ENCODE measurements around the gene RTP3.

RTP3 gene

DNA sequence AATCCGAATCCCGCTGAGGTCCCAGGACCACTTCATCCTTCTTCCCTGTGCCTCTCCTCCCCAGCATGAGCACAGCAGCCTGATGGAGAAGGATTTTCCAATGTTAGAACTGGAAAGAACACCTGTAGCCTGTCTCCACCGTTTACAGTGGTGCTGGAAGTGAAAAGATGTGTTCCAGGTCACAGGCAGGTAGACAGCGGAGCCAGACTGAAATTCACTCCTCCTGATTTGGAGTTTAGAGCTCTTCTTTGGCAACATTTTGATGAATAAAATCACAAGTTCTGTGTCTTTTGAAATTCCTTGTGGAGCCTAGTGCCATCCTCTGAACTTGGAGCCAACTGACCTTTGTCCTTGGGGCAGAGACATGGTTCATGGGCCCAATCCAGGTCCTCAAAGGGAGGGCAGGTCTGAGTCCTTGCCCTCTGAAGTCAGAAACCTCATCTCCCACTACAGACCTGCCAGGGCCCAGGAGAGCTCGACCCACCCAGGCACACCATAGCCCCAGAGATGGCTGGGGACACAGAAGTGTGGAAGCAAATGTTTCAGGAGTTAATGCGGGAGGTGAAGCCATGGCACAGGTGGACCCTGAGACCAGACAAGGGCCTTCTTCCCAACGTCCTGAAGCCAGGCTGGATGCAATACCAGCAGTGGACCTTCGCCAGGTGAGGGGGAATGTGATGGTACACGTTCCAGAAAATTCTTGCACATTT, at the start of gene RTP3:
TSS of gene RTP3 (plus strand) at position 421 of the 710 bp plus-strand sequence. CDS start at position 508, 87 bp downstream.
- no peak for FAIRE-seq

DNA sequence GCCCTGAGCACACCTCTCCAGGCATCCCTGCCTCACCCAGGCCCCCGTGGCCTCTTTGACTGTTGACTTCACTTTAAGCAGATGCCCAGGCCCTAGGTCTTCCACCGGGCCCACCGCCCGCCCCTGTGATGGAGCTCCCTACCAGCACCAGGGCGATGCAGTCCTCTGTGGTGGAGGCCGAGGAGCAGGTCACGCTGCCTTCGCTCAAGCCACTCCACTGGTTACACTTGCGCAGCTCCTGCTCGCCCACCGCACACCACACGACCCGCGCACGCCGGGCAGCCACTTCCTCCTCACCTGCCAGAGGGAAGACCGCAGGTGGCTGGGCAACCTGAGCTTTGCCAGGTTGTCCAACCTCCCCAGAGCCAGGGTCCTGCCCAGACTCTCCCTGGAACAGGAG, 49.1 kb upstream of the RTP3 start:
- no peak for FAIRE-seq

DNA sequence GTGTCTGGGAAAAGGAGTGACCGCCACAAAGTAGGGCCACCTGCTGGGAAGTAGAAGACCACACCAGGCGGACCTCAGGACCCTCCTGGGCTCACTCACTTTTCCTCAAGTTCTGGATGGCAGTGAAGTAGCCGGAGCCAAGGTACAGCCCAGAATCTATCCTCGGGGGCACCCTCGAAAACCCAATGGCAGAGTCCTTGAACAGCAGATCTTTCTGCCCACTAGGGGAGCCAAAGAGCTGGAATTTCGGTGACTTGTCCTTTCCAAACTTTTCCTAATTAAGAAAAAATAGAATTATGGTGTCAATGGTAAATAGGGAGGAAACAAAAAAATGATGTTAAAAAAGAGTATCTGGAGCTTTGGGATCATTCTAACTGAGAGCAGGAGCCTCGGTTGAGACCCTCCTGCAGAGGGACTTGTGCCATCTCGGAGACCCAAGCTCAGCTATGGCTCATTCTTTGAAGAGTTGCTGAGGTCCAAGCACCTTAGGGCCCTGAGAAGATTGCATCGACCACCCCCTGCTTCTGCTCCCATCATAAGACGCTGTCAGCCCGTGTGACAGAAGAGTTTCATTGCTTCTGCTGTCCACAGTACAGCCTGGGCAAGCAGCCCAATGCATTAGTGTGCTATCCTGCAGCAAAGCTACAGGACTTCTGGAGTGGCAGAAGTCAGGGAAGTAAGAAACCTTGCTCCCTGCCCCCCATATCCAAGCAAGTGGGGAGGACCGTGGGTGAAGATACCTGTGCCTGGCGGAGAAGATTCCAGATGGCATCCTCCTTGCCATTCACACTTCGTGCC, 47.8 kb upstream of the RTP3 start:
- no peak for FAIRE-seq

DNA sequence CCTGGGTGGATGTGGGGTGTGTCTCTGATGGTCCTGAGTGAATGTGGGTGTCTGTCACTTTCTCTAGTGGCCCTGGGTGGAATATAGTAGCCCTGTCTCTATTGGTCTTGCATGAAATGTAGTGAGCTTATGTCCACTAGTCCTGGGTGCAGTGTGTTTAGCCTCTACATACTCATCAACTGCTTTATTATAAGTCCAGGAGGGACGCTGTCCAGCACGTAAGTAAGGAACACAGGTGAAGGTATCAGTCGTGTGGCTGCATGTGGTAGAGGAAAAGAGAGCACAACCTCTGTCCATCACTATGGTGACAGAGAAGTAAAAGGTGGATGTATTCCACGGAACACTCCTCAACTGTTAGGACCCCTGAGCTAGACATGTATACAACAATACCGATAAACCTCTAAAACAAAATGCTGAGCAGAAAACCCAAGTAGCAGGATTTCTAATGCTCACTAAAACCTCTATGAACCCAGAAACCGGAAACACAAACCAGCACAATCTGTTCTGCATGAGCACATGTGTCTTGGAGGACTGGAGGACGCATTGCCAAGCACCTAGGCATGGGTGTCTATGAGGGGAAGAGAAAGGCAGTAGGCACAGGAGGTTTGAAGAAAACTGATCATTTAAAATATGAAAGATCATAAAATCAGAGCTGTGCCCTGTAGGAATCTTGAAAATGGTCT, 44.1 kb upstream of the RTP3 start:
- no peak for FAIRE-seq

DNA sequence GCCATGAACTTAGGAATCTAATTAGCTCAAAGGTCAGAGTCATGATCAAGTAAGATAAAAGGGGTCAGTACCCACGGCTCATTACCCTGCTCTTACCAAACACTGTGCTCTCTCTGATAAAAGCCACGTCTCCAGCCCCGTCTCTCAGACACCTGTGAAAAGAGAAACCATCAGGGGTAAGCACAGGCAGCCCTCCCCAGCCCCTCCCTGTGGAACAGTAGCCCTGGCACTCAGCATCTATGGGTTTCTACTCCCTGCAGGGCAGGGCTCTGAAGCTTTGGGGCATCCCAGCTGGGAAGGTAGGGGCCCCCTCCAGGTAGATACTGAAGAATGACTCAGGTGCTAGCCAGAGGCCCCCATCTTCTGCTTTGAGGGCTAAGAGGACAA, 43.6 kb upstream of the RTP3 start:
- no peak for FAIRE-seq

DNA sequence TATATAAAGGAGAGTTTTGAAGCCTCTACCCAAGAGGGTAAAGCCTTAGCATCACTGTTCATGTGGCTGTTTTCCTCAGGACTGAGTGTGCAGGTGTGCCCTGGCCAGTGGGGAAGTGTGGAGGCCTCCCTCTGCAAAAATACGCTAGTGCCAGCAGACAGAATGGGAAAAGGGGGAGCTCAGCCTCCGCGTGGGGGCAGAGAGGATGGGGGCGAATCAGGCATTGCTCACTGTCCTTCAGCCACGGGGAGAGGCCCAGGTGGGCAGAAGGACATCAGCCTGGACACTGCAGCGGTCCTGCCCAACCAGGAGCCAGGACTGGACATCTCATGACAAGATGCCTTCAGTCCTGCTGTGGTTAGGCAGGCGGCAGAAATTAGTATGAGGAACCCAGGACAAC, 43.2 kb upstream of the RTP3 start:
- no peak for FAIRE-seq

DNA sequence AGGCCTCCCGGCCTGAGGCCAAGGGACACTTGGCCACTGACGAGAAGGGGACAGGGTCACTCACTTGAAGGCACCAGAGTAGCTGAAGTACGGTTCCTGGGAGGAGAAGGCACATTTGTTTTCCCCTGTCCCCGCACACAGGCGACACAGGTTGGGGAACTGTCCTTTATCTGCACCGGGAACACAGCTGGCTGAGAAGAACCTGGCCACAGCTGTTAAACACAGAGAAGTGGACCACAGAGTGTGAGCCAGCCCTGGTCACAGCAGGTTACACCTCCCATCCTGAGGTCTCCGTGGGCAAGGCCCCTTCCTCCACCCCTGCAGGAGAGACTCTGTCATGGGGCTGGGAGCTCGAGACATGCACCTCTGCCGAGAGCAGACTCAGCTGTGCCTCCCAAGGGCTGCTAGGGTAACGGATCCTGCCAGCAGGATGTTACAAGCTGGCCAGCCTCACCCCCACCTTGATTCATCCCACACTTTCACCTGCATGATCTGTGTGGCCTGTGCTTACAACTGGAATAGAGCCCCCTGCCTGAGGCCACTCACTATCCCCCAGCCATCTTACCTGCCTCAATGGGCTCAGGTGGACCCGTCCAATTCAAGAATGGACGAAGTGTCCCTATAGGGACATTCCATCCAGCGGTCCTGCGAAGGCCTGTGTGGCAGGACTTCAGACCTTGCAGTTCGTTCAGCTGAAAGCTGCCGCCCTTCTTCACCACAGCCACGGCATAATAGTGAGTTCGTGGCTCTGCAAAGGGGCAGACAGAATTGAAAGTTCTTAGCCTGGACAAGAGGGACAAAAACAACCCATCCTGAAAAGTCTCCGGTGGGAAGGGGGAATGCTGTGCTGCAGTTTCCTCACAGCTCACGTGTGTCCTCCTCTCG, 42.3 kb upstream of the RTP3 start:
- no peak for FAIRE-seq

DNA sequence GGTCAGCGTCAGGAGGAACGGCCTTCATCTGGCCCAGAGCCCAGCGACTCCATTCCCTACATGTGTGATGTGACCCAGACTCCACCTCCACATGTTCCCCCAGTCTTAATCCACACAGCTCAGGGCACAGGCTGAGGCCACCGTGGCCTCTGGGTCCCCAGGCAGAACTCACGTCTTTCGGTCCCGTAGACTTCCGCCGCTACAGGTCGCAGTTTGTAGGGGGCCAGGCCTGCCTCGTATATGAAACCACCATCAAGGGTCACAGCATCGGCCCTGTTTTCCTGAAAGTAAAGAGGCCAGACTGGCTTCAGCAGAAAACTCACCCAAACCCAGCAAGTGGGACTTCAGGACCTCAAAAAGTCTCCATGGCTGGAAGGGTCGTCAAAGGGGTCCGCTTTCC, 41.7 kb upstream of the RTP3 start:
- FAIRE-seq, result no peak

DNA sequence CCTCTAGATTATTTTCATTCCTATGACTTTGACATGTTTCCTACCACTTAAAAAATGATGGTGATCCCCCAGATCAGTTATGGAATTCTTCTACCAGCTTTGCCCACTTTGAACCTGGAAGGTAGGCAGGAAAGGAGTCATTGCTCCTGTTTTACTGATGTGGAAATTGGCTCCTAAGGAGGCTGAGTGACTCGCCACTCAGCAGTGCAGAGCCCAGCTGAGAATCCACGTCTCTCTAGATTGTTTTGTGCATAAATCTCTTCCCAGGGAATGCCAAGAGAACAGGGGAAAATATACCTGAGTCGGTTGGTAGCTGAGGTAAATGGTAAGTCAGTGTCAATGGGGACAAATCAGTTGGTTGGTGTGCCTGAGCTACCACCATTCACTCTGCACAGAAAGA, 37.7 kb upstream of the RTP3 start:
- no peak for FAIRE-seq

DNA sequence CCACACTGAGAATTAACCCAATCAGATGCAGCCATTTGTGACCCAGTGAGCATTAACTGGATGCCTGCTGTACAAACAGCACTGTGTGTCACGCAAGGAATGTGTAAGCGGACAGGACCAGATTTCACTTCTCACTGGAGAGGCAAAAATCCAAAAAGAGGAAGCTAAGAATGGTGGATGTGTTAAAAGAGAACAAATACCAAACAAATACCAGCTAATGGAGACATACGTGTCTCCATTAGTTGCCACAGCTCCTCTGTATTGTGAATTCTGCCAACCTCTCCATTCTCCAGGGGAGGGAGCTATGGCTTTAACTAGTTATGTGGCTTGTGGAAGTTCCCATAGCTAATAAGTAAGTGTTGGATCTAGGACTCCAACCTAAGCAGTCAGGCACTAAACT, 35.7 kb upstream of the RTP3 start:
- FAIRE-seq, result no peak

DNA sequence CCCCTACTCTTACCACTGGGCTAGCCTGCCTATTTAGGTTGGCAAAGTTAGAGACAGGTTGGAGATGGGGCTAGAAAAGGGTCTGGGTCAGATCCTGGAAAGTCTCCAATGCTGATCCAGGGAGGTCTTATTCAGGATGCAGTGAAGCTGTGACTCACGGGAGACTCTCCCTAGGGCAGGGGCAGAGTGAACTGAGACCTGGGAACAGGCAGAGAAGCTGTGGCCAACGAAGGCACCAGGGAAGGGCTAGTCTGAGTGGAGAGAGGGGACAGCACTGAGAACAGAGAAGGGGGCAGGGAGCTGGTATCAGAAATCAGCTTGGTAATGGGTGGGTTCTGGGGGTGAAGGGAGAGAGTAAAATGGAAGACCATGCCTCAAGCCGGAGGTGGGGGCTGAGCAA, 35.3 kb upstream of the RTP3 start:
- FAIRE-seq, result no peak

DNA sequence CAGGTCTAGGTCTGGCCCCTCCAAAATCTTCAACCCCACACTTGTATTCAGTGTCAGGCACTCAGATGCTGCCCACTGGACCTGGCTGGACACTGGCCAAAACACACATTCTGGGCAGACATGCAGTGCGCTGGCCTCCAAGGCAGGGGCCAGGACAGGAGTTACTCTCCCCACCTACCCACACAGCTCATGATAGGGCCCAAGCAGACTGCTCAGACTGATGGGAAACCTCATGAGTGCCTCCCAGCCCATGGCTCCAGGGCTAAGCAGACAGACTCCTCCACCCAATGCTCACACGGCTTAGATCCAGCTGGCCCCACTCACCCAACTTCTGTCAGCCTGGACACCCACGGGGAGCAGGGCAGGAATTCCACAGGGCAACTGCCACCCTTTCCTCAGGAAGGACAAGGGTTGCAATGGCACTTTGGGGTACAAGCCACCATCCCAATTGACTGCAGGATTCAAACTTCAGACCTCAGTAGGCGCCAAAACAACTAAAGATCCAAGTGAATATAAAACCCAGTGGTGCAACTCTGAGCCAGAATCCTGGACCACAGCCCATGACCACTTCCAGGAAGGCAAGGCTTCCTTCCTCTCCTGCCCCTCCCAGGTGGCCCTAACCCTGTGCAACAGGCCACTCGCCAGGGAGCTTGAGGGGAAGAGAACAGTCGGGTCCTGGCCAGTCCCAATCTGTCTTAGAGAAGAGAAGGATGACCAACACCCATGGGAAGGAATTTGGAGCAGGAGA, 34.5 kb upstream of the RTP3 start:
- FAIRE-seq, result no peak

DNA sequence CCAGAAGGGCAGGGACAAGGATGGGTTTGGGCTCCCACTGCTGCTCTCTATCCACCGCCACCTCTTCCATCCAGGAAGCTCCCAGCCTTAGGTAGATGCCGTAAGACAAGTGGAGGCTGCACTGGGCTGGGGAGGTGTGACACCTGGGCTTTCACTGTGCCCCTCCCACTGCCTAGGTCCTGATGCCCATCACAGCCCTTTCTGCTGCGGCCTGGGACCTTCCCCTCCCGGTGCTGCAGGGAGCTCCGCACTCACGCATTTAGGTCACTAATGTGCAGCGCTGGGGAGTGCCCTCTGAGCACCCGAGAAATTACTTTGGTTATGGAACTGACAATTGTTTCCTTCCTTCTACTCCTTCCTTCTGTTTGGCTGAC, 33.9 kb upstream of the RTP3 start:
- no peak for FAIRE-seq

DNA sequence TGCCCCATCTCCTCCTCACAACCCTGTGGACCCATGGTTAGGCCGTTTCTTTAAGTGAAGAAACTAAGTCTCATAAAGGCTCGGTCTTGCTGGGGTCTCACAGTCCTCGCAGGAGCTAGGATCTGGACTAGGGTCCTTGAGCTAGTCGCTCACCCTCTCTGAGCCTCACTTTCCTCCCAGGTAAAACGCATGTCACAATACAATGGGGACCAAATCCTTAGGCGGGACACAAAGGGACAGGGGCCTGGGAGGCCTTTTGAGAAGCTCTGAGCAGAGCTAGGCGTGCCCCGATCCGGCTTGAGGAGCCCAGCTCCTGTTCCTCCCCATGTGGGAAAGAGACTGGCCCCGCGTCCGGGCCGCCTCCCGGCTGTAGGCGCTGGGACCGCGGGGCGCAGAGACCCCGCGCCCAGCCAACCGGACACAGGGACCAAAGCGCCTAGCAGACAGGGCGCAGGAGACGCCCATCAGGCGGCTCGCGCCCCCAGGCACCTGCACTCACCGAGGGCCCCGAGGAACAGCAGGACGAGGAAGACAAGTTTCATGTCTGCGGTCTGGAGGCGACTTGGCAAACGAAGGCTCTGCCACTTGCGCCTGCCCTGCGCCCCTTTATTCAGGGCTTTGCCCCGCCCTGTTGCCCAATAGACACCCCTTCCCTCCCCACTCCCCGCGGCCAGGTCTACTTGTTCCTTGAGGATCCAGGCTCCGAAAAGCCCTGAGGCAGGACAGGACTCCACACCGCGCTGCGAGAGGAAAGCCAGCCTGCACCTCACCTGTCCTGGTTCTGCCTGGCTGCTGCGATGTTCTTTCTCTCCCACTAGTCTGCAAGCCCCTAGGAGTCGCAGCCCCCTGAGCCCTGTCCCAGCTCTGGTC, 33.2 kb upstream of the RTP3 start, which contains the start of gene LTF:
TSS of gene LTF (minus strand) at position 580 of the 870 bp plus-strand sequence. CDS start at position 542, 38 bp downstream.
- no peak for FAIRE-seq

DNA sequence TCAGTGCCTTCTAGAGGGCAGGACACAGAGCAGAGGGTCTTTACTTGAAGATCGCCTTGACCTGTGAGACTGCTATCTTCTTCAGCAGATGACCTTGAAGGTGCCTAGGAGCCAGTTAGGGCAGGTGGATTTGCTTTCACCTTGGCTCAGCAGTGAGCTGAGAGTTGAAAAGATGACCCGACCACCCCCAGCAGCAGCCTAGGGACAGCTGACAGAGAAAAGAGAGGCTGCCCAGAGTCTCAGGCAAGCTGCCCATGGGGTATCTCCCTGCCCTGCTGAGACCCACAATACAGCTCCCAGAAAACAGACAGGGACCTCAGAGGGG, 32.6 kb upstream of the RTP3 start:
- FAIRE-seq, result no peak

DNA sequence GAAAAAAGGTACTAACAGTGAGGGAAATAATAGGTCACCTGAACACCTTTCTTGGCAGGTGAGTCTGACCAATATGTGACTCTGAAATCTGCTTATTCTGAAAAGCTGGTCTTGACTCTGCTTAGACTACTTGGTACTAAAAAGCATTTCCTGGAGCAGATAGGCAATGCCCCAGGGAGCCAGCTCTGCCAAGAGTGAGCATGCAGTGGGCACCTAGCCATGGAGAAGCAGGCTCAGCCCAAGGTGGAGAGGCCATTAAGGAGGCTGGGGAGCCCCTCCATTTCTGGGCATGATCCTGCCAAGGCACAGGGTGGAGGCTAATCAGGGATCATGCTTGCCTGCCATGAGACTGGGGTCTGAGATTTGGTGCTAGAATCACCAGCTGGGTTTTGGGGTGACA, 31.5 kb upstream of the RTP3 start:
- FAIRE-seq, result no peak

DNA sequence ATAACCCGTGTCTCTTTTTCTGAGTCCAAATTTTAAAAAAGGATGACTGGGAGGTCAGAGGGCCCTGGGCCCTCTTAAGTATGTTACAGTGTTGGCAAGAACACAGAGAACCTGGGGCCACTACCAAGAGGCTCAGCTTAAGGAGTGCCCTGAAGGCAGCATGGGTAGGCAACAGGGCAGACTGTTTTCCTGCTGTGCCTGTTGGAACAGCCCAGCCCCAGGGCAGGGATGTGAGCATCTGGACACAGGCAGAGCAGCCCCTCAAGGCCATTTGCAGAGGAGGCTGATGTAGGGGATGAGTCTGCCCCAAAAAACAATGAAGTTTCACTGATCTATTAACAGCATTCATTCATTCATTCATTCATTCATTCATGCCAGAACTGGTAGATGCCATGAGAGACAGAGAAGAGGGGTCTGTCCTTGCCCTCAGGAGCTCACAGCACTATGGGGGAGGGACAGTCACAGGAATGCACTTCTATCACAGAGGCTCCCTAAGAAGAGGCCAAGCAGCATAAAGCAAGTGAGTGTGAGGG, 30.8 kb upstream of the RTP3 start:
- FAIRE-seq, result no peak

DNA sequence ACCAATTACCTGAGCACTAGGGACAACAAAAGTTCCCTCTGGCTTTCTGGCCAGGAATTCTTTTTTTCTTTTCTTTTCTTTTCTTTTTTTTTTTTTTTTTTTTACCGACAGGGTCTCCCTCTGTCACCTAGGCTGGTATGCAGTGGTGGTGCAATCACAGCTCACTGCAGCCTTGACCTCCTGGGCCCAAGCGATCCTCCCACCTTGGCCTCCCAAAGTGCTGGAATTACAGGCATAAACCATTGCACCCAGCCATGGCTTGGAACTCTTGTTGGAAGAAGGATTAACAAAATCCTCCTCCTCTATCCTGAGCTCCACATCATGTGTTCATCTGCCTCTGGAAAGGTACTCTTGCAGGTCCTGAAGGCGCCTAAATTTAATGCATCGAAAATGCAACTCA, 30.2 kb upstream of the RTP3 start:
- FAIRE-seq, result no peak

DNA sequence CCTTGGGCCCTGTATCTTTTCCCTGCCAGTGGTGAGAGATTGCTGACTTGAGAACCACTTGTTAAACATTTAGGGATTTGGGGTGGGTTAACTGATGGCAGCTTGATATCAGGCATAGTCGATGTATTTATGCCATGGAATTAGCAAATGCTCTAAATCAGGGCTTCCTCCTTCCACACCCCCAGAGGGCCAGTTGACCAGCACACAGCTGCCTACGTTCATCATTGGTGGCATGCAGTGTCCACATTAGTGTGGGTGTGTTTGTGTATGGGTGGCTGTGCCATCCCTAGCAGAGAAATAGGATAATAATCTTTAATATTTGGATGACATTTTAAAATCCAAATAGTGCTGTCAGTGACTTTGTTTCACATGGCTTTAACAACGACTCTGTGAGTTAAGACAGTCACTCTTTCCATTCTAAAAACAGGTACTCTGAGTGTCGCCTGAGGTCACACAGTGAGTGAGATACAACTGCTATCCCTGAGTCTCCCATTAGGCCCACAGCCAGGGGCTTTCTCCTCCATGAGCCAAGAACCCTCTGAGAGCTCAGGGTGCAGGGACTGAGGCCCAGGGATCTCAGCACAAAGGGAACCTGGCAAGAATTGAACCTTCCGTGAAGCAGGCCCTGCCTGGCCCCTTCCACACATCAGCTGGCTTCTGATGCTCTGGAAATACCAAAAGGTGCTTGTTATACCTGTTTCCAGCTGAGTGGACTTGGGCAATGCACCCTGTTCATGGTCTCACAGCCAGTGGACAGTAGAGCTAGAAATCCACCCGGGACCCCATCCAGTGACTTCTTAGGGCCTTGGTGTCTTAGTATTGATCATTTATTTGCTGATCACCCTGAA, 28.8 kb upstream of the RTP3 start:
- FAIRE-seq, result no peak
